ENCODE data around the gene RASSF5. TPM values are rescaled to one million over a fixed set of nuclear protein-coding genes. Genes with fewer than 3 reads are reported as not detected.
"Not testable (repeated sequence)": the region's sequence is repeated elsewhere in the genome, so short reads cannot be mapped to it uniquely, and the experiment has no call there.

The RASSF5 gene
- total RNA-seq, 1 donor from 2014 or later: 35.5 TPM

DNA sequence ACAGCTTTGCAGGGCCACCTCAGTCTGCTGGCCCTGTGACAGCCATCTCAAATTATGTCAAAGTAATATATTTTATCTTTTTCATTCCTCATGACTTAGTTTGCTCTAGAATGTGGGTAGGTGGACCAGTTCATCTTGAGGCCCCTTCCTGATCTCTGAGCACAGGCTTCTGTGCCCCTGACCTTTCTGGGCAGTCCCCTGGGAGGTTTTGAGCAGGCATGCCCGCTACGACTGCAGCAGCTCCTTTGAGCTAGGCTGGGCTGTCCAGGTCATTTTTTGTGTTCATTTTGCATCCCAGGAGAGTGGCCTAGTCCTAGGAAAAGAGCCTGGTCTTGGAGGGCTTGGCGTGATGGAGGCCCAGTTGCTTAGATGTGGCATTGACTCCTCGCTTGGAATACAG, 62.2 kb downstream of the RASSF5 start:
- DNase-seq (ENCODE audit: low spot score): no peak

DNA sequence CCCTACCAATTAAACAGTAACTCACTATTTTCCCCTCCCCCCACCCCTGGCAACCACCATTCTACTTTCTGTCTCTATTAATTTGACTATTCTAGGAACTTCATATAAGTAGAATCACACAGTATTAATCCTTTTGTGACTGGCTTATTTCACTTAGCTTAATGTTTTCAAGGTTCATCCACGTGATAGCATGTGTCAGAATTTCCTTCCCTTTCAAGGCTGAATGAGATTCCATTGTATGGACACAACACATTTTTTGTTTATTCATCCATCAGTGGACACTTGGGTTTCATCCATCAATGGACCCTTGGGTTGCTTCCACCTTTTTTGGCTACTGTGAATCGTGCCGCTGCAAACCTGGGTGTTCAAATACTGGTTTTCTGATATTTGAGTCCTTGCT, 63.2 kb downstream of the RASSF5 start:
- DNase-seq (ENCODE audit: low spot score): no peak

DNA sequence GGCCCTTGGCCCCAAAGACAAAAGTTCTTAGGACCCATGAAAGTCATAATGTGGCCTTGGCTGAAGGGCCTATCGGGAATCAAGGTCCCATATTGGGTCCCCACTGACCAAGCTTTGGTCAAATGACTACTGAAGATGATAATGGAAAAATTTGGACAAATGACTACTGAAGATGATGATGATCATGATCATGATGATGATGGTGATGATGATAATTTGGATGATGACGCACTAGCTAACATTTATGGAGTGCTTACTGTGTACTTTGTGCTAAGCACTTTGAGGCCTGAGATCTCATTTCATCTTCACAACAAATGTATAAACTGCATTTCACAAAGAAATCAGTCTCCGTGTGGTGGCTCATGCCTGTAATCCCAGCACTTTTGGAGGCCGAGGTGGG, 65.5 kb downstream of the RASSF5 start:
- no peak for DNase-seq (ENCODE audit: low spot score)

DNA sequence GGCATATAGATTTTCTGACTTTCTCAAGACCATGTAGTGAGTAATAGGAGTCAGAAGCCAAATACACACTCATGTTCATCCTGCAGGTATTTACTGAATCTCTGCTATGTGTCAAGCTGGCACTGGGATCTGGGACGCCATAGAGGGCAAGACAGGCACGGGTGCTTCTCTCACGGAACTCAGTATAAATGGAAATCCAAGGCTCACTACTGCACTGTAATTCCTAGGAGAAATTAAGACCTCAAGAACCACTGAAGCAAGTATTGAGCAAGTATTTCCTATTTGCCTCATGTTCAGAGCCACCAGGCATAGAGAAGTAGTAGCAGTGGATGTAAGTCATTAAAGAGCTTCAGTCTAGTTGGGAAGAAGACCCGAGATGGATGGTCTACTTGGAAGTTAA, 66.0 kb downstream of the RASSF5 start:
- DNase-seq (ENCODE audit: low spot score): no peak

DNA sequence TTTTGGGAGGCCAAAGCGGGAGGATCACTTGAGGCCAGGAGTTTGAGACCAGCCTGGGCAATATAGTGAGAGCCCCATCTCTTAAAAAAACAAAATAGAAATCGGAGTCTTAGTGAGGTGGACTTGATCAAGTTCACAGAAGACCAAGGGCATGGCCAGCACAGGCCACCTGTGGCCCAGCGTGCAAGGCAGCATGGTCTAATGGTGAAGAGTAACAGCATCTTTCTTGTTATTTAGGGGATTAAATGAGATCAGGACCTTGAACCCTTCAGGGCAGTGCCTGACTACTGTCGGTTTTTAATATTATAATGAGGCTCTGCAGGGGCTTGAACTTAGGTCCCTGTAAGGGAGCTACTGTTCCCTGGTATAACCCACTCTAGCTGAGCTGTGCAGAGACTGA, 66.4 kb downstream of the RASSF5 start:
- DNase-seq (ENCODE audit: low spot score): no peak

DNA sequence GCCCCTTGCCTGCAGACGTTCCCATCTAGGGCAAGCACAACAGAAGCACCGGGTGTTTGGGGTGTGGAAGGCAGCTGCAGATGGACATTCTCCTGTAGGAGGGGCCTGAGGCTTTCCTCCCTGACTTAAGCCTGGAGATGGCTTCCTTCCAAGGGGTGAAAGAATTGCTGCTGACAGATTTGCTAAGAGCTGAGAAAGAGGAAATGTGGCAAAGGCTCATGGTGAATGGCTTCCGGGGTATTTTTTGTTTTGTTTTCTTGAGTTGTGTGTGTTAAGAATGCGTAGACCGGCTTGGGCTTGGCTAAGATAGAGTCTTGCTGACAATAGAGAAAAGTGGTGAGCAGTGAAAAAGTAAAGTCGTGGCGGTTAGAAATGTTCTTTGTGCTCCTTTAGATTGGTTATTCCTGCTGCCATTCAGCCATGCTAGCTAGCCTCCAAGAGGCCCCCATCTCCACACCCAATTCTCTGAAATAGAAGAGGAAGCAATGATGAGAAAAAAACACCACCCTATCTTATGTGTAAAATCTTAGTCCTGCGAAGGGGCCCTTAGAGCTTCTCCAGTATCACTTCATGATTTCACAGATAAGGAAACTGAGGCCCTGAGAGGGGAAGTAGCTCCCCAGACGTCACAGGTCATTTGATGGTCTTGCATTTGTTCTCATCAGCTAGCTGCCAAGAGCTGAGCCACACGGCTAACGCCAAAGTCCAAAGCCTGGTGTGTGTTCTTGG, 68.0 kb downstream of the RASSF5 start:
- peak; percentile 74 for DNase-seq (ENCODE audit: low spot score)

DNA sequence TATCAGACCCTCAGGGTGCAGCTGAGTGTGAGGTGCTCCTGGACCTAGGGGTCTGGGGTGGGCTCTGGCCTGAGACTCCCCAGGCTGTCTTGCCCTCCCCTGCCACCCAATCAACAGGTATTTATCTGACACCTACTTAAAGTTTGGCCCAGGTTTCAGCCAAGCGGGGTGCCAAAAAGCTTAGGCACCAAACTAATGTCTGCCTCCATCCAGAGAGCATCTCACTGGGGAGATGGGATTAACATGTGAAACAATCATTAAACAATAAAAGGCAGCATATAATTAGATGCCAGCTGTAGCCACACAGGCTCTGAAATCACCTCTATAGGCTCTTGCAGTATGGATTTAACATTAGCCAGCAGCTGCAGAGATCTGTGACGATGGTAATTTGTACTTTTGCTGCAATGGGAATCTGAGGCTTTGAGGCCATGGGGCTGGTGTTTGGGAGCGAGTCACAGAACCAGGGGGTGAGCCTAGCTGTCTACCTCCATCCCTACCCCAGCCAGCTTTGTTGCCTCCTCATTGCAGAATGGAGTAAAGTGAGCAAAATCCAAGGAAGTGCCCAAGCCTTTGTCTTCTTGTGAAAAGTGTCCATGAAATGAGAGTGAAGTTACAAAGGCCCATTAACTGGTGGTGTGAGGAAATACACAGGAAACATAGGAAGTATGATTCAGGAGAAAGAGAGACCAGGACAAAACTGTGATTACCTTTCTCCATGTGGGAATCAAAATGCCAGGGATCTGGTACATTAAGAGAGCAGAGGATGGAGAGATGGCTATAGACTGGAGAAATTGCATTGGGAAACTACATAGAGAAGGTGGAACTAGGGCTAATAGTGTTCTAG, 68.8 kb downstream of the RASSF5 start:
- DNase-seq (ENCODE audit: low spot score): no peak

DNA sequence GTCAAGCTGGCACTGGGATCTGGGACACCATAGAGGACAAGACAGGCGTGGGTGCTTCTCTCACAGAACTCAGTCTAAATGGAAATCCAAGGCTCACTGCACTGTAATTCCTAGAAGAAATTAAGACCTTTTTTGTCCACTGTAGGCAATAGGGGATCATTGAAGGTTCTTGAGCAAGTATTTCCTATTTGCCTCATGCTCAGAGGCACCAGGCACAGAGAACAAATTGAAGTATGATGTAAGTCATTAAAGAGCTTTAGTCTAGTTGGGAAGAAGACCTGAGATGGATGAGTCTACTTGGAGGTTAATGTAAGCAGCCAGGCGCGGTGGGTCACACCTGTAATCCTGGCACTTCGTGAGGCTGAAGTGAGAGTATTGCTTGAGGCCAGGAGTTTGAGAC, 70.3 kb downstream of the RASSF5 start:
- DNase-seq (ENCODE audit: low spot score): no peak

DNA sequence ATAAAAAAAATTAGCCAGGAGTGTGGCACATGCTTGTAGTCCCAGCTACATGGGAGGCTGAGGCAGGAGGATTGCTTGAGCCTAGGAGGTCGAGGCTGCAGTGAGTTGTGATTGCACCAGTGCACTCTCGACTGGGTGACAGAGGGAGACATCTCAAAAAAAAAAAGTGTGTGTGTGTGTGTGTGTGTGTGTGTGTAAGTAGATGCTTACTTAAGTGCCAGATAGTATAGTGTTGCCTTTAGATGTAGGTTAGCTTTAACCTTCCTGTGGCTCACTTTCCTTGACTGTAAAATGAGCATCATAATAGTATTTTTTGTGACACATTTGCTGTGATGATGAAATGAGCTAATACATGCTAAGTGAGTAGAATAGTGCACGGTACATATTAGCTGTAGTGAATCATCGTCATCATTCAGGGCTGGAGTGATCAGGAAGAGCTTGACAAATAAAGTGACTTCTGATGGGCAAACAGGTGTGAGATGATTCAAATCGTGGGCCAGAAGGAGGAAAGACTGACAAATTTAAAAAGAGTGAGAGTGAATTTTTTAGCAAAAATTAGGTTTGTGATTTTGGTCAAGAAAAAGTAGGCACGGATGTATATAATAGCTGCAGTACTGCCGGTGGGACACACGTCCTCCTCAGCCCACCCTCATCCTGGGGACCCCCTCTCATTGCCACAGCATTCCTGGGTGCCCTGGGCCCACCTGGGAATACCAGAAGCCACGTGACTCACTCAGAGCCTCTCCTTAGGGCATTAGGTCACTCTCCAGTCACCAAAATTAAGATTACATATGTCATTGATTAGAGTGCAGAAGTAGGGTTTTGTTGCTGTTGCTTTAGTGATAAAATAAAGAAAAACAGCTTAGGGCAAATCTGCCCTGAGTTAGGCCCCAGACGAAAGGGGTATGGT, 71.0 kb downstream of the RASSF5 start:
- DNase-seq (ENCODE audit: low spot score): no peak

DNA sequence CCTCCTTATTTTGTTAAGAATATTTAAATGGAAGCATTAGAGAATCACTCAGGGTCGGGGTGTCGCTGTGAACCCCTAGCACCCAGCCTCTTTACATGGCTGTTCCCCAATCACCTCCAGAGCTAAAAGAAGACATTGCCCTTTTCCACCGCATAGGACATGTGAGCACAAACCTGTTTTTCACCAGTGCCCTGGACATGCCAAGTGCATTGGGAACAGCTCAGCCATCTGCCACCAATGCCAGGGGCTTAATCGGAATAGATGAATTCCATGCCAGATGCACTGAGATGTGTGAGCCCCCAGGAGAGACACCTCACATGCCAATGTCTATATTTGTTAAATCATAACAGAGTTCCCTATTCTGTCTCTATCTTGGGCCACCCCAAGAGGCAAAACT, 71.6 kb downstream of the RASSF5 start:
- DNase-seq (ENCODE audit: low spot score): no peak

DNA sequence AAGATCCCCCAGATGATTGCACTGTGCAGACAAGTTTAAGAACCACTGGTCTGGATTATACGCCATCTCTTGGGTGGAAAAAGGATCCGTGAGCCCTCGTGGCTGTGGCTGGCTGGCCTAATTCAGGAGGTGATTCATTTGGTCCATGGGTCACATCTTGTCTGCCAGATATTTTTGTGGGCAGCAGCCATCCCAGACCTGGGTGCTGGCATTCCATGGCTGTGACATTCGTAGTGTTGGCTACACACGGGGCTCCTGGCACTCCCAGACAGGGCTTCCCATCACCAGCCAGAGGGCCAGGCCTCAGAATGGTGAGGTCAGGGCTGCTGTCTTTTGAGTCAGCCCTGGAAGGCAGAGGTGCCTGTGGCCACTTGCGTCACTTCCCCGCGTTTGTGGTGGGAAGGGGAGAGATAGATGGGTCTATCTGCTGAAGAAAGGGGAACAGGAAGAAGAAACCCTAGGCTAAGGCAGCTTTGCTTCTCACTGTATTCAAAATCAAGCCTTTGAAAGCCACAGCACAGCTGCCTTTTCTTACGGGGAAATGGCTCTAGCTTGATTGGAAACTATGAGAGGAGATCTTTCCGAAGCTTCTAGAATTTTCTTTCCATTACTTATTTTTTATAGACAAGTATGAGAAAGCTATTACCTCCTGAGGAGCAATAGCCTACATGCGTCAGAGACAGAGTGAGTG, 72.6 kb downstream of the RASSF5 start:
- DNase-seq (ENCODE audit: low spot score): peak; percentile 64

DNA sequence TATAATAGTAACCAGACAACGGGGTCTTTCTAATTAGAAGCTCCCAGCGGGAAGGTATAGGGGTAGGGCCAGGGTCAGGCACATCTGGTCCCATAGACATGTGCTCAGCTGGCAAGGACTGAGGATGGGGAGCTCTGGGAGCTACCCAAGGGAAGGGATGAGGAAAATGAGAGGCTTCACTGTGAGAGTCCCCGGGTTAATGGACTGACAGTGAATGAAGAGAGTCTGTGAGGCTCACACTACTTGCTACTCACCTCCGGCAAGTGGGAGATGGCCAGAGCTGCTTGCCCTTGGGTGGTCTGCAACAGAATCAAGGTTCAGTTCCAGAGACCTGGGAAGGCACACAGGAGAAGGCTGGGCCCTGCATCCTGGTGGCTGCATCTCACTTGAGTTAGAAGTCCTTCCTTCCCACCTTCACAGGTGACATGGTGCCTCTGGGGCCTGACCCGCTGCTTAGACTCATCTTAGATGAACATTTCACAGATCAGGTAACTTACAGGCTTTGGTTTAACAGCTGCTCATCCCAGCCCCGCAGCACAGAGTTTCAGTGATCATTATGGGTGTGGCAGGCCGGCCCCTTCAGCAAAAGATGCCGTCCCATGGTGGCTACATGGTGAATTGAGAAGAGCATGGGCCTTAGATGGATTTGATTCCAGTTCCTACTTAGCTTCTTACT, 73.2 kb downstream of the RASSF5 start:
- no peak for DNase-seq (ENCODE audit: low spot score)

DNA sequence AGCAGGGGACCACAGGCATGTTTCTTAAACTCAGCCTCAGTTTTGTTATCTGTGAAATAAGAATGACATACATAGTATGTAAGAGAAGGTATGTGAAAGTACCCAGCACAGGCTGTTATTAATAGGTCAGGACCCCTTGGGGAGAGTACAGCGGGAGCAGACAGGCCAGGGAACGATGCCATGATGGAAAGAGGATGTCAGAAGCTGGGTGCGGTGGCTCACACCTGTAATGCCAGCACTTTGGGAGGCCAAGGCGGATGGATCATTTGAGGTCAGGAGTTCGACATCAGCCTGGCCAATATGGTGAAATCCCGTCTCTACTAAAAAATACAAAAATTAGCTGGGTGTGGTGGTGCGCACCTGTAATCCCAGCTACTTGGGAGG, 73.8 kb downstream of the RASSF5 start:
- DNase-seq (ENCODE audit: low spot score): not testable (repeated sequence)

DNA sequence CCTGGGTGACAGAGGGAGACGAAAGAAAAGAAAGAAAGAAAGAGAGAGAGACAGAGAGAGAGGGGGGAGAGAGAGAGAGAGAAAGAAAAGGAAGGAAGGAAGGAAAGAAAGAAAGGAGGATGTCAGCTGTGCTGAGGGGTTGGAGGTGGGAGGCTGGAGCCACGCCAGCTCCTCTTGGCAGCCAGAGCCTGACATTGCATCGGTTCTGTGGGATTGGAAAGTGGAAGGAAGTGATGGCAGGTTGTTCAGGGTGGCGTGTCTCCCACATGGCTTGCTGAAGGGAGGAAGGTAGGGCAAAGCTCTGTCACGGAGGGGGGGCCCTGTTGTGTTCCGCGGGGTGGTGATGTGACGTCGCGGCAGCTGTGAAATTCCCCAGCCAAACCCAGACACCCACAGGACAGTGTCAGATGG, 74.2 kb downstream of the RASSF5 start:
- DNase-seq (ENCODE audit: low spot score): no peak

DNA sequence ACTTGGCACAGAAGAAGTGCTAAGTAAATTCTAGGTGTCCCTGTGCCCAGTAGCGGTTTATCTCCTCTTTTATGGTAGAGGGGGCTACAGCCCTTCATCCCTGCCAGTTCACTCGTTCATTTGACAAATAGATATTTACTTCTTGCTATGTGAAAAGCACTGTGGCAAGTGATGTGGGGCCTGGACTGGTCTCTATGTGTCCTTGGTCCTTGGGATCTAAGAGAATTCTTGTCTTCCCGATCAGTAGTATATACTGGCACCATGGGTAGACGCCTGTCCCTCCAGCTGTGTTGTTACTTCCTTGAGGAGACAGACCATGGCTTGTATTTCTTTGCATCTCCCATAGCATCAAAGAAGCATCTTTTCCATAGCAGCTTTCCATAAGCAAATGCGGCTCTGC, 75.2 kb downstream of the RASSF5 start:
- no peak for DNase-seq (ENCODE audit: low spot score)

DNA sequence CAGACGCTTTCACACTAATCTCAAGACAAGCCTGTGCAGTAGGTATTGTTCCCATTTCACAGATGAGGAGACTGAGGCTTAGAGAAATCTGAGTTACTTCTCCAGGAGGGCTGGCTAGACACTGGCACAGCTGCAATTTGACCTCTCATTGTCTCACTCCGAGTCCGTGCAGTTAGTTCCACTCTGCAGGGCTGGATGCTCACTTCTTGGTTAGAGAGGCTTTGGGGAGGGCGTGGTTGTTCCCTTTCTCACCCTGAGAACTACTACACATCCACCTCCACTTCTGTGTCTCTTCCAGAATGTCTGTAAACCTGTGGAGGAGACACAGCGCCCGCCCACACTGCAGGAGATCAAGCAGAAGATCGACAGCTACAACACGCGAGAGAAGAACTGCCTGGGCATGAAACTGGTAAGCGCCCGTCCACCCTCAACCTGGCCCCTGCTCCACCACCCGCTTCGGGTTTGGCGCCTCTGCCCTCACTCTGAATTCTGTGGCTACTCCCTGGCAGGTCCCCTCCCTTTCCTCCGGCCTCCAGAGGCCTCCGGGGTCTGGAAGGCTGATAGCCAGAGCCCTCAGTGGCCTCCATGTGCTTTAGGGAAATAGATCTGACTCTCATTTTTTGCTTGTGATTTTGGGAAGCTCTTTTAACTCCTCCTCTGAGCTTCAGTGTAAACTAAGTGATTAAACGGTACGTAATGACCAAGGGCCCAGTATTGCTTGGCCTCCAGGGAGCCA, 75.8 kb downstream of the RASSF5 start:
- DNase-seq (ENCODE audit: low spot score): no peak

DNA sequence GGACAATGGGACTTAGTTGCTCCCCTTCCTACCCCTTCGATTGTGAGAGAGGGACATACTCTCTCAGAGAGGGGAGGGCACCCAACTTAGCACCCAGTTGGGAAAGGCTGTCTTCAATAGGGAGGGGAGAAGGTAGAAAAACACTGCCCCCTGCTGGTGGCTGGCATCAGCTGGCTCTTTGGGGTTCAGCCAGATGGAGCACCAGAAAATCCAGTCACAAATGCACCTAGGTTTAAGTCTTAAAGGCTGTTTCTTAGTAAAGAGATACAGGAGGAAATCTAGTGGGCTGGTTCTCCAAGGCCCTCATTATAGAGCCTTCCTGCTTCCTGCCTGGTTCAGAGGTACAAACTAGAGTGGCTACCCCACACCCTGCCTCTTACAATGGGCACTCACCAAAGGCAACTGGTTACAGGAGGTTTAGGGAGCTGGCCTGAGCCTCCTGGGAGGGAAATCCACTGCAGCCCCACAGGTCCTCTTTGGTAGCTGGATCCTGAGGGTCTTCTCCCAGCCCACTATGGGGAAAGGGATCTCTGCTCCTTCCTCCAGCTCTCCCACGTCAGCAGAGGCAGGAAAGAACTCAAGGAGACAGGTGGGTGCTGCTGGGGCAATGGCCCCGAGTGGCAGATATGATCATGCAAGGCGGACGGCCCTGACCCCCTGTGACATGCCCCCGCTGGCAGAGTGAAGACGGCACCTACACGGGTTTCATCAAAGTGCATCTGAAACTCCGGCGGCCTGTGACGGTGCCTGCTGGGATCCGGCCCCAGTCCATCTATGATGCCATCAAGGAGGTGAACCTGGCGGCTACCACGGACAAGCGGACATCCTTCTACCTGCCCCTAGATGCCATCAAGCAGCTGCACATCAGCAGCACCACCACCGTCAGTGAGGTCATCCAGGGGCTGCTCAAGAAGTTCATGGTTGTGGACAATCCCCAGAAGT, 76.6 kb downstream of the RASSF5 start:
- peak; percentile 85 for DNase-seq (ENCODE audit: low spot score)

DNA sequence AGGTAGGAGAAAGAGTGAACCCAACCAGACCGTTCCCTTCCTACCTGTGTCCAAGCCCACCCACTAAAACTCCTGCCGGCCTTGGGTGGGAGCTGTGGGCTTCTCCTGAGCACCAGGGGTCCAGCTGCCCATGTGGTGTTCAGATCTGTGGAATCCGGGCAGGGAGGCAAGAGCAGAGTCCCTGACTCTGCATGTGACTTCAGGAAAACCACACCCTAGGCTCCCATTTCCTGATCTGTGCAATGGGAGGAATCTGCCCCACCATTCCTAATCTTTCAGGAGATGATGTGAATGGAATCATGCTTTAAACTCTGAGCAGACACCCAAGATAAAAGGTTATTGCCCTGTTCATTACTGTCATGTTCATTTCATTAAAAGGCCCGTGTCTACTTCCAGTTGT, 77.4 kb downstream of the RASSF5 start:
- DNase-seq (ENCODE audit: low spot score): no peak

All from ureter (tissue), 1 donor.